IPS-11a (cell line): ENCODE measurements around the gene LARGE2.

Source experiments
- H3K4me3 ChIP-seq: one replicate; pipeline ENCODE4 v1.5.1; 2013; ENCODE audit warnings: low read depth, low read length, control low read depth

LARGE2 gene

DNA sequence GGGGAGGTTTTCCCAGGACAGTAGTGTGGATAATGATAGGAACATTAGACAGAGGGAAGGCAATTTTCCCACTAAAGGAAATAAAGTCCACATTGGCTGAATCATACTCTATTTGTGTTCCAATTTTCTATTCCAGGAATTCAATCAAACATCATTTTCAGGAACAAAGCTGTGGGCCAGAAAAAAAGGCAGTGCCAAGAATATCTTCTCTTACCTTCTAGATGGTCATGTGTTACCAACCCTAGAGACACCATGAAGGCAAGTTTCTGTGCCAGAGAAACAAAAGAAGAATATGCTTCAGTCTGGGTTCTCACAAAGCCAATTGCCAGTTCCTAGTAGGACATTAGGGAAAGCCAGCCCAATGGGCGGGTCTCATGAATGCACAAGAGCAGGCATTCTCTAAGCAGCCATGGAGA is 27.5 kb downstream of the LARGE2 start:
- no peak overlapping the region for H3K4me3 ChIP-seq

DNA sequence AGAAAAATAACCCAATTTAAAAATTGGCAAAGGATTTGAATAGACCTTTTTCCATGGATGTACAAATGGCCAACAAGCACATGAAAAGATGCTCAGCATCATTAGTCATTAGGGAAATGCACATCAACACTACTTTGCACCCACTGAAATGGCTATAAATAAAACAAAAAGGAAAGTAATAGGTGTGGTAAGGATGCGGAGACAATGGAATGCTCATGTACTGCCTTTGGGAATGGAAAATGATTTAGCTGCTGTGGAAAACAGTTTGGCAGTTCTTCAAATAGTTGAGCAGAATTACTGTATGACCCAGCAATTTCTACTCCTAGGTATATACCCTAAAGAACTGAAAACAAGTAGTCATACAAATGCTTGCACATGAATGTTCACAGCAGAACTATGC is 37.4 kb downstream of the LARGE2 start:
- H3K4me3 ChIP-seq = no peak overlapping the region

DNA sequence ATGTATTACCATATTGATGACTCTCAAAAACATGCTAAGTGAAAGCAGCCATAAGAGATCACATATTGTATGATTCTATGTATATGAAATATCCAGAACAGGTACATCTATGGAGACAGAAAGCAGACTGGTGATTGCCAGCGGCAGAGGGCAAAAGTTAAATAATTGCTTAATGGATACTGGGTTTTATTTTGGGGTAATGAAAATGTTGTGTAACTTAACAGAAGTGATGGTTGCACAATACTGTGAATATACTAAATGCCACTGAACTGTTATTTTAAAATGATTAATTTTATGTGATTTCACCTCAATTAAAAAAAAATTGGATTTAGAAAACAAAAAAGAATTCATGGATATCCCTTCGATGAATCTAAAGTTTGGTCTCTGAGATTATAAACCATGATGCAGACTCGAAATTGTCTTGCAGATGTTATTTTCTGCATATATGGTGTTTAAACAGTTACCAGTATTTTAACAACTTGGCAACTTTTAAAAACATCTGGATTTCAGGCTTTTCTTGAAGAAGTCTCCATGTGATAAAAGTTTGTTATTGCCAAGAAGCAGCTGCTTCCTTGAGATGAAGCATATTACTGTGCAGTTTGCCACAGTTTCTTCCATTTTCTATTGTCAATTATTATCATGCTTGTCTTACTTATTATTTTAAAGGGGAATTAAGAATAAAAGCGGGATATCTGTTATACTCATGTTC is 38.1 kb downstream of the LARGE2 start:
- no peak overlapping the region for H3K4me3 ChIP-seq

DNA sequence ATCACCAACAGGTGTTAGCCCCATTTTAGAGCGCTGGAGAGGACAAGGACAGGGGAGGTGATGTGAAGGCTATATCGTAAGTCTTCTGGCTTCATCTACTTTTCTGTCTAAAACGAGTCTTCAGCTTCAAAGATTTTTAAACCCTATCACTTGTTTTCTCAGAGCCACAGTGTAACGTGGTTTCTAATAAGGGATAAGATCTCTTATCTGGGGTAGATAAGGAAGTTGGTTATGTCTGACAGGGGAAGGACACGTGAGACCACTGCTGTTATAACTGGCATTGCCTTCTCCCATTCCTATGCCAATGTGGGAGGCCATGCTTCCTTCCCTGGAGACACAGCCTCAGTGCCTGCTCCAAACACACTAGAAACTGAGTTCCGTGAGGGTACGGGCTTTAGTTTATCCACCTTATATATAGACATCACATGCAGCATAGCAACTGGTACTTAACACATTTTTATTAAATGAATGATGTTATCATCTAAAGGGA is 39.3 kb downstream of the LARGE2 start:
- H3K4me3 ChIP-seq = no peak overlapping the region

DNA sequence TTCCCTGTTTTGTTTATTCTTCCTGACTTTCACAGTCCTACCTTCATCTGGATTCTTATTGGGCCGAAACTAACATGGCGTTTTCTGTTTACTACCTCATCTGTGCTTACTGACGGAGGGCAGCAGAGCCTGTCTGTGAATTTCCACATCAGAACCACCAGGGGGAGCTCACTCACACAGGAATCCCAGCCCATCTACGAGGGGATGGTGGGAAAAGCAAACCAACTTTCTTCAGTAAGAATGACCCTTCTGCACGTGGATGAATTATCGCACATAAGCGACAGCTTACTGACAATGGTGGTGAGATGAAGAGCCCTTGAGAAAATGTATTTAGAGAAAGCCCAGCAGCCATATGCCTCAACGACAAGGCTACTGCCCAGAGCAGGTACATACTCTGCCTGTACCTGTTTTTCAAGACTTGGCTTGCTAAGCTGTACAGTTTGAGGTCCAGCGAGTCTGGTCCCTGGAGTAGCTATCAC is 42.5 kb downstream of the LARGE2 start:
- no peak overlapping the region for H3K4me3 ChIP-seq

DNA sequence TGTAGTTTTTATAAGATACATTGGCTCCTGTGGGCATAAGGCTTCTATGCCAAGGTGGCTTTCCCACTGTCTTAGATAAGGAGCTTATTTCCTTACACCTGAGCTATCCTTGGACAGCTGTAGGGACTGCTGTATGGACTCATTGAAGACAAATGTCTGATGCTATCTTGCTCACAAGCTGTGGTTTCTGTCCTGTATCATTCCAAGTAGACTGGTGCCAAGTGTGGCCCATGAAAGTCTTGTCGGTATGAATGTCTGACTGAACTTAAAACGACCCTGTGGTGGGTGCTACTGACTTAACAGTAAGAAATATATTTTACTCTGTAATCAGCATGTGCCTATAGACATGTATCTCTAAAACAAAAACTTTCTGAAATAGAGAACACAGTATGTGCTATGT is 45.0 kb downstream of the LARGE2 start:
- H3K4me3 ChIP-seq = no peak overlapping the region

DNA sequence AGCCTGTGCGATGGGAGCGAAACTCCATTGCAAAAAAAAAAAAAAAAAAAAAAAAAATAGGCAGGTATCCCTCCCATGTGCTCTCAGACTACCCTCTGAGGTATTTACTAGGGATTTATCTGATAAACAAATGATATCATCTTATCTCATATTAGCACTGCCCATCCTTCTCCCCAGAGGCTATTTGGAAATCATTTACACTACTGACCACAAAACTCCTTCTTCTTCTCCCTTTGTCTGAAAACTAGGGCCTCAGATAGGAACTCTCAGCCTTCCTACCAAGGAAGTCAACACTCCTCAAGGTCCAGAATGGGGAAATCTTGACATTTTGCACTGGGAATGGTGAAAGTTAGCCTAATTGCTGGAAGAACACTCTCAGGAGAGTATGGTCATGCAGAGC is 46.4 kb downstream of the LARGE2 start:
- H3K4me3 ChIP-seq = no peak overlapping the region

DNA sequence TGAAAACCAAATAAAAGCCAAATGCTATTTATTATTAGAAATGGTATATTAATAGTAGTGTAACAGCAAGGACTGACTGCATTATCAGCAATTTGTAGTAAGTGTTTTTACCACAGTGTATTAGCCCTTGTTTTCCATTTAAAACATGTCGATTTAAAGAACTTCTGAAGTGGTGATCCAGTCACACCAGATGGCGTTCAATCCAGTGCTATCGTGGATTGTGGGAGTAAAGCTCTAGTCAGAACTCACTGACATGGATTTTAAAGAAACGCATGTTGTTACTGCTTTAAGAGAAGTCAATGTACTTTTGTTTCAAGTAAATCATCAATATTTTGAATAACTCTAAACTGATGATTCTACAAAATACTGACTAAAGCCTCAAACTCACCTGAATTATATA is 51.1 kb downstream of the LARGE2 start:
- H3K4me3 ChIP-seq = no peak overlapping the region

DNA sequence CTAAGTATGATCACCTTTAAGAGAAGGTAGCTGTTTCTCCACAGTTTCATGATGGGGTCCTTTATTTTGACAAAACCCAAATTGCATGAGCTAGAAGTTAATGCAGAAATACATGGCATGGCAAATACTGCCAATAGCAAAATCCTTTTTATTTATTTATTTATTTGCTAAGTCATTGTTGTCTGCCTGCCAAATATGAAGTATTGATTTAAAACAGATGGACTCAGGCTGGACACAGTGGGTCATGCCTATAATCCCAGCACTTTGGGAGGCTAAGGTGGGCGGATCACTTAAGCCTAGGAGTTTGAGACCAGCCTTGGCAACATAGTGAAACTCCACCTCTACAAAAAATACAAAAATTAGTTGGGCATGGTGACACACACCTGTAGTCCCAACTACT is 52.4 kb downstream of the LARGE2 start:
- H3K4me3 ChIP-seq = no peak overlapping the region
